ENCODE results near the gene NT5DC3.

NT5DC3 gene

DNA sequence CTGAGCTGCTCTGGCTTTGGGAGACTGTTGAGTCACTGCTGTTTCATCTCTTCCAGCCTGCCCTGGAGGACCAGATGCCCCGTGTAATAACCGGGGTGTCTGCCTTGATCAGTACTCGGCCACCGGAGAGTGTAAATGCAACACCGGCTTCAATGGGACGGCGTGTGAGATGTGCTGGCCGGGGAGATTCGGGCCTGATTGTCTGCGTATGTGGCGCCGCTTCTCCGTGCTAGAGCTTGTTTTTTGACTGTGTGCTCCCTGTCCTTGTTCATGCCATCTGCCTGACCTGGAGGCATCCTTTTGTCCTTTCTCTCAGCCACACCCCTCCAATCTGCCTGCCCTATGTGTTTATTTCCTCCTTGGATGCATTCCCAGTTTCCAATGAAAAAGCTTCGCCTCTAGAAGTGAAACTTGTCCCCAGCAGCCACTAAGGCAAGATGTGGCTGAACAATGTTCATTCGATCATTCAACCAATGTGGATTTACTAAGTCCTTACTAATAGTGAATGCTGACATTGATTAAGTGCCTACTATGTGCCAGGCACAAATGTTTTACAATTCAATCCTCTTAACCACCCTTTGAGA, 98.6 kb downstream of the NT5DC3 start:
- no peak for DNase-seq

- no peak for DNase-seq
Measured at GRCh38 chr12:103737881-103738280, 103.2 kb downstream of the NT5DC3 start.

- no peak for DNase-seq
Measured at GRCh38 chr12:103736572-103736971, 104.5 kb downstream of the NT5DC3 start.

DNA sequence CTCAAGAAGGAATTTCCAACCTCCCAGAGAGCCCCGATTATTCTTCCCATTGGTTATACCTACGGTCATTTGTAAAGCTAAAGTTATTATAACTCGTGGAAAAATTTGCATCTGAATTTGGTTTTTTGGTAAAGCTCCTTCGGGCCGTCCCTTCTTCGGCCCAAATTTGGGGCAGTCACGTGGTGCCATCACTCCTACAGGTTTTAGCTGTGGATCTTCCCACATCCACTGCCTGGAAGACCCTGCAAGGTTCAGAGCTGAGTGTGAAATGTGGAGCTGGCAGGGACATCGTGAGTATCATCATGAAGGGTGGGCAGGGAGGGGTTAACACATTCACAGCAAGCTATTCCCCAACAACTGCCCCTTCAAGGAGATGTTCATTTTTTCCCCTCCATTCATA, 105.7 kb downstream of the NT5DC3 start:
- DNase-seq = no peak

DNA sequence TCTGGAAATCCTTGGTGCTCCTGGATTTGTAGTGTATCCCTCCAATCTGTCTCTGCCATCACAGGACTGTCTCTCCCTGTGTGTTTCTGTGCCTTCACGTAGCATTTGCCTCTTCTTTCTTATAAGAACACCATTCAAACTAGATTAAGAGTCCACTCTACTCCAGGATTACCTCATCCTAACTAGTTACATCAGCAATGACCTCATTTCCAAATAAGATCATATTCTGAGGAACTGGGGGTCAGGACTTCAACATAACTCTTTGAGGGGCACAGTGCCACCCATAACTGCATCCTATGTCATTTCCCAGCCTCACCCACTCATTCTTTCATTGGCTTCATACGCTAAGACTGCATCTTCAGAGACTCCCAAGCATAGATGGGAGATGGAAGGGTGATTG, 106.2 kb downstream of the NT5DC3 start:
- no peak for DNase-seq

- no peak for DNase-seq
Measured at GRCh38 chr12:103731539-103731938, 109.5 kb downstream of the NT5DC3 start.

DNA sequence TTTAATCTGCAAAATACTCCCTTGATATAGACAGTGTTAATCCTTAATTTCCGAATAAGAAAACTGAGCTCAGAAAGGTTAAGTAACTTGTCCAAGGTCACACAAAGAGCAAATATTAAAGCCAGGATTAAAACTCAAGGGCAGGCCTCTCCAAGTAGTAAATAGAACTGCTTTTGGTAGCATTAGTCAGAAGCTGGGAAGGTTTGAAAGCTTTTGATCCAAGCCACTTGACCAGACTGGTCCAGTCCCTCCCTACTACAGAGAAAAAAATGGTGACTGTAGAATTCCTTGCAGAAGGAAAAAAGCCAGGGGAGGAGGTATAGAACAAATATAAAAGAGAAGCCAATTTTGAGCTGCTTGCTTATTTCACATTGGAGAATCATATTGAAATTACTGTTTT, 111.5 kb downstream of the NT5DC3 start:
- no peak for DNase-seq

- no peak for DNase-seq
Measured at GRCh38 chr12:103728323-103728722, 112.7 kb downstream of the NT5DC3 start.

GRCh38 chr12:103727638-103728037, 113.4 kb downstream of the NT5DC3 start:
- DNase-seq = no peak

GRCh38 chr12:103725398-103725797, 115.6 kb downstream of the NT5DC3 start:
- no peak for DNase-seq

Measured in activated CD4-positive, alpha-beta T cell treated with anti-CD3 and anti-CD28 coated beads, Interleukin-2, amount 50 U/mL, for 48 hours (primary cell).